DND-41 (cell line): ENCODE results near the gene MYCT1.

Experiments
- ATAC-seq: fragments of 200-7000 bp; cut with Tn5 transposase; 3 replicates; pipeline ENCODE4 v1.9.1; 2021; ENCODE audit warnings: low read depth; ENCODE audit not compliant: insufficient read depth
- DNase-seq: peaks from one replicate; pipeline ENCODE4 v3.0.0-alpha.2; 2020
- H2AFZ ChIP-seq: 2 replicates; pipeline ENCODE4 v1.6.0; 2012; ENCODE audit warnings: low read depth, low read length
- H3K27ac ChIP-seq: 2 replicates; pipeline ENCODE4 v1.5.1; 2012; ENCODE audit warnings: low read length, inconsistent platforms
- H3K27me3 ChIP-seq: fragments of 200-600 bp; sonication (generic); 2 replicates; pipeline ENCODE4 v1.6.0; 2012; ENCODE audit warnings: low read length, mild to moderate bottlenecking, inconsistent platforms; ENCODE audit not compliant: insufficient read depth, poor library complexity
- H3K36me3 ChIP-seq: 2 replicates; pipeline ENCODE4 v1.5.1; 2012; ENCODE audit warnings: low read length, inconsistent platforms; ENCODE audit not compliant: insufficient read depth
- H3K4me1 ChIP-seq: 2 replicates; pipeline ENCODE4 v1.5.1; 2012; ENCODE audit warnings: mild to moderate bottlenecking, low read length; ENCODE audit not compliant: insufficient read depth
- H3K4me2 ChIP-seq: 2 replicates; pipeline ENCODE4 v1.6.0; 2012; ENCODE audit warnings: mild to moderate bottlenecking, moderate library complexity, low read length, inconsistent platforms; ENCODE audit not compliant: insufficient read depth
- H3K4me3 ChIP-seq, 2 experiments: fragments of 200-600 bp in 1 of 2; shearing (Covaris generic) in 1 of 2; 2 replicates each; pipeline ENCODE4 v1.5.1; 2012 to 2016; ENCODE audit warnings: inconsistent platforms in 2 of 2, low read length in 2 of 2, mild to moderate bottlenecking in 2 of 2, low read depth in 1 of 2, moderate library complexity in 1 of 2
- H3K79me2 ChIP-seq: 2 replicates; pipeline ENCODE4 v1.6.0; 2012; ENCODE audit warnings: low read length, inconsistent platforms; ENCODE audit not compliant: insufficient read depth
- H3K9ac ChIP-seq: 2 replicates; pipeline ENCODE4 v1.6.0; 2012; ENCODE audit warnings: low read depth, mild to moderate bottlenecking, inconsistent platforms, low read length, moderate library complexity
- H3K9me3 ChIP-seq: 2 replicates; pipeline ENCODE4 v1.5.1; 2012; ENCODE audit warnings: low read length, moderate library complexity, mild to moderate bottlenecking, inconsistent platforms; ENCODE audit not compliant: insufficient read depth, severe bottlenecking
- H4K20me1 ChIP-seq: 2 replicates; pipeline ENCODE4 v1.6.0; 2012; ENCODE audit warnings: low read length; ENCODE audit not compliant: insufficient read depth
- EZH2 ChIP-seq: IDR thresholded peaks from 3 replicates; pipeline ENCODE4 v1.6.1; 2012; ENCODE audit warnings: borderline replicate concordance, low read depth, mild to moderate bottlenecking, moderate library complexity, low read length, inconsistent platforms; ENCODE audit not compliant: severe bottlenecking
- TF ChIP-seq, protein P1 (sequence below): IDR thresholded peaks from 2 replicates; pipeline ENCODE4 v1.5.1; 2012; ENCODE audit warnings: borderline replicate concordance, low read length, moderate library complexity, mild to moderate bottlenecking; ENCODE audit not compliant: poor library complexity, severe bottlenecking; ENCODE audit errors: extremely low read depth

MYCT1 gene

DNA sequence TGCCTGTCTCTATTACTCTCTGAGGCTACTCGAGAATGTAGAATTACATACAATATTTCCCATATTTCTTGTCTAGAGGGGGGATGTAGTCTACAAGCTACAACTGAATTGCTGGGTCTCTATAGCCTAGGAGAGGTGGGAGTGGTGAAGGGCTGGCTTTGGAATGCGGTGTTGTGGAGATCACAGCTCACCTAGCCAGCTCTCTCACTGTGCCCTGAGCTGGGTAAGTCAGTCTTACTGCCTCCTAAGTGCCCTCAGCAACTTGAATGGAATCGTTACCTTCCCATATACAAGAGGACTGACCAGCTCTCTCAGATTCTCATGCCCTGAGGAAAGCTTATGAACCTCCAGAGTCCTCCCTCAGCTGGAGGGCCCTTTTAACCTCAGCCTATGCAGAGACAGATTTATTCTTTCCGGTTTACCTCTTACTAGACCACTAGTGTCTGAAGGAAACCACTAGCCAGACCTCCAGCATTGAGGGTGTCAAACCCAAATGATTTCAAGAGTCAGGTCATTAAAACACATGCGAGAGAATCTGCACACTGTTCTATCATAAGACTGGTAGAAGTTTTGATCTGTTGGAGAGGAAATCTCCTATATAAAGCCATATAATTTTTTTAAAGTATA is 73.5 kb downstream of the MYCT1 start:
- Histone ChIP-seq H3K4me2 (no peak overlapping the region), H3K36me3 (no peaks in the 10 kb centered on the region), H3K27me3 (no peaks in the 10 kb centered on the region), H3K79me2 (no peaks in the 10 kb centered on the region), H4K20me1 (no peaks in the 10 kb centered on the region), H3K9me3 (no peaks in the 10 kb centered on the region), H3K27ac (no peak overlapping the region), H3K4me3 (no peak overlapping the region), H3K9ac (no peak overlapping the region), H2AFZ (no peak overlapping the region), H3K4me1 (no peaks in the 10 kb centered on the region)
- no peak for DNase-seq
- ATAC-seq, result no peak
- no peak for TF ChIP-seq EZH2
- TF ChIP-seq, protein P1, sequence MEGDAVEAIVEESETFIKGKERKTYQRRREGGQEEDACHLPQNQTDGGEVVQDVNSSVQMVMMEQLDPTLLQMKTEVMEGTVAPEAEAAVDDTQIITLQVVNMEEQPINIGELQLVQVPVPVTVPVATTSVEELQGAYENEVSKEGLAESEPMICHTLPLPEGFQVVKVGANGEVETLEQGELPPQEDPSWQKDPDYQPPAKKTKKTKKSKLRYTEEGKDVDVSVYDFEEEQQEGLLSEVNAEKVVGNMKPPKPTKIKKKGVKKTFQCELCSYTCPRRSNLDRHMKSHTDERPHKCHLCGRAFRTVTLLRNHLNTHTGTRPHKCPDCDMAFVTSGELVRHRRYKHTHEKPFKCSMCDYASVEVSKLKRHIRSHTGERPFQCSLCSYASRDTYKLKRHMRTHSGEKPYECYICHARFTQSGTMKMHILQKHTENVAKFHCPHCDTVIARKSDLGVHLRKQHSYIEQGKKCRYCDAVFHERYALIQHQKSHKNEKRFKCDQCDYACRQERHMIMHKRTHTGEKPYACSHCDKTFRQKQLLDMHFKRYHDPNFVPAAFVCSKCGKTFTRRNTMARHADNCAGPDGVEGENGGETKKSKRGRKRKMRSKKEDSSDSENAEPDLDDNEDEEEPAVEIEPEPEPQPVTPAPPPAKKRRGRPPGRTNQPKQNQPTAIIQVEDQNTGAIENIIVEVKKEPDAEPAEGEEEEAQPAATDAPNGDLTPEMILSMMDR, result no peak
